Measurements from ENCODE around the gene TLL2. TPM values are rescaled to one million over a fixed set of nuclear protein-coding genes. Genes with fewer than 3 reads are reported as not detected.

The TLL2 gene
- total and polyA plus RNA-seq, 2 donors (not counting 3 experiments of a cell fraction or from before 2014, with no cell fraction given), result 0.03 to 0.20 TPM

DNA sequence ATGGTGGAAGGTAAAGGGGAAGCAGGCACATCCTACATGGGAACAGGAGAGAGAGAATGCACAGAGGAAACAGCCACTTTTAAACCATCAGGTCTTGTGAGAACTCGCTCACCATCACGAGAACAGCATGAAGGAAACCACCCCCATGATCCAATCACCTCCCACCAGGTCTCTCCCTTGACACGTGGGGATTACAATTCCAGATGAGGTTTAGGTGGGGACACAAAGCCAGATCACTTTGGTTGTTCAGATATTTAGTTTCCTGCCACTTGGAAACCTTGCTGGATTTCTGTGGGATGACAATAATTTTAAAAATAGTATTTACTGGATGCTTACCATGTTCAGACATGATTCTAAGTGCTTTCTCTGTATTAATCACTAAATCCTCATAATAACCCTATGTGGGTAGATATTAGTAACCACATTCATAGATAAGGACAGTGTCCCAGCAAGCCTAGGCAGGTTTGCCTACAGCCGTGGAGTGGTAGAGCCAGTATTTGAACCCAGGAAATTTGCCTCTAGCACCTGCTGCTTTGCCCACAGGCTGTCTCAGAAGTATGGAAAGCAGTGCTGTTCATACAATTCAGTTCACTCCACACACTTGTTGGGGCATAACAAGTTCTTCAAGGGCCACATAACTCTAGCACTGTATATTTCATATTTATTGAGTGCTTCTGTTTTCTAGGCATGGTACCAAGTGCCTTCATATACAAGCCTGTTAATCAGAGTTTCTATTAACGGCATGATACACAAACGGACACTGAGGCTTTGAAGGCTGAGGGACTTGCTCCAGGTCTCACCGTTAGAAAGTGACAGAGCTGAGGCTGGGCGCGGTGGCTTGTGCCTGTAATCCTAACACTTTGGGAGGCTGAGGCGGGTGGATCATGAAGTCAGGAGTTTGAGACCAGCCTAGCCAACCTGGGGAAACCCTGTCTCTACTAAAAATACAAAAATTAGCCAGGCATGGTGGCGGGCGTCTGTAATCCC is 8.3 kb downstream of the TLL2 start:
- no peaks in the 10 kb centered on the region for H3K36me3 ChIP-seq (ENCODE audit: control insufficient read depth in 2 of 2, extremely low read depth in 1 of 2, insufficient read depth in 2 of 2, low read length in 2 of 2)
- DNase-seq (ENCODE audit: low read depth, low spot score), result no peak
- H3K4me1 ChIP-seq (ENCODE audit: control insufficient read depth, extremely low read depth, insufficient read depth, low read length), result no peaks in the 10 kb centered on the region
- H3K27me3 ChIP-seq (ENCODE audit: control insufficient read depth in 2 of 2, insufficient read depth in 2 of 2, low read length in 2 of 2), result peaks cover 0 to 3% of the 10 kb centered on the region in 2 experiments
- no TSS peak for BruUV-seq (replicated peaks)
- TF ChIP-seq POLR2A (IDR thresholded peaks at IDR 0.05; ENCODE audit: low read depth, low read length) (no peak), POLR2AphosphoS5 (IDR thresholded peaks at IDR 0.05; ENCODE audit: insufficient read depth, low read depth, low read length) (no peak), JUN (IDR thresholded peaks at IDR 0.05; ENCODE audit: borderline replicate concordance, insufficient read depth, insufficient read length, low read depth) (no peak)
- H4K20me1 ChIP-seq (replicated peaks; ENCODE audit: control insufficient read depth, extremely low read depth, insufficient read depth, low read length), result no peaks in the 10 kb centered on the region
- POLR2A ChIA-PET, result no interaction called here
- intact Hi-C loops (cut with micrococcal nuclease) (no loop called here), dilution Hi-C loops (cut with MboI; ENCODE audit: extremely low pct_ligation_motif_present, low sequenced_read_pairs) (no loop called here)
- H3K9me3 ChIP-seq (replicated peaks; ENCODE audit: control insufficient read depth, insufficient read depth, low read length), result no peaks in the 10 kb centered on the region
- H3K79me2 ChIP-seq (ENCODE audit: control insufficient read depth, insufficient read depth, low read length), result no peaks in the 10 kb centered on the region
- no peak overlapping the region for H3K27ac ChIP-seq (ENCODE audit: insufficient read depth, low read depth, low read length)
- no peaks in the 10 kb centered on the region for H3K9me1 ChIP-seq (replicated peaks; ENCODE audit: control insufficient read depth, extremely low read depth, insufficient read depth, low read length)
- H2AFZ ChIP-seq (ENCODE audit: low read depth, low read length), result no peak overlapping the region
- H3K4me2 ChIP-seq (ENCODE audit: insufficient read depth, low read length), result no peak overlapping the region
- no peak overlapping the region for H3K9ac ChIP-seq (replicated peaks; ENCODE audit: extremely low read depth, insufficient read depth, low read length)
- no peak for FAIRE-seq
- H3K4me3 ChIP-seq (replicated peaks in 1 of 3; ENCODE audit: insufficient read depth in 1 of 3, low read depth in 1 of 3, low read length in 3 of 3), result no peak overlapping the region
- CTCF ChIA-PET, result interaction anchor here (0.8 kb wide), 1 partner anchor 15 kb away, joined by 4 read pairs; no protein-coding TSS in a partner anchor

- intact Hi-C loops (cut with micrococcal nuclease), result no loop called here
- H3K9ac ChIP-seq (replicated peaks; ENCODE audit: extremely low read depth, insufficient read depth, low read length), result no peak overlapping the region
- no peaks in the 10 kb centered on the region for H3K9me1 ChIP-seq (replicated peaks; ENCODE audit: control insufficient read depth, extremely low read depth, insufficient read depth, low read length)
- no peaks in the 10 kb centered on the region for H3K79me2 ChIP-seq (ENCODE audit: control insufficient read depth, insufficient read depth, low read length)
- H3K36me3 ChIP-seq (ENCODE audit: control insufficient read depth in 2 of 2, extremely low read depth in 1 of 2, insufficient read depth in 2 of 2, low read length in 2 of 2), result no peaks in the 10 kb centered on the region
- DNase-seq (ENCODE audit: low read depth, low spot score), result no peak
- no peak overlapping the region for H3K4me3 ChIP-seq (replicated peaks in 1 of 3; ENCODE audit: insufficient read depth in 1 of 3, low read depth in 1 of 3, low read length in 3 of 3)
- BruUV-seq (replicated peaks), result no TSS peak
- no peak for FAIRE-seq
- no peaks in the 10 kb centered on the region for H3K4me1 ChIP-seq (ENCODE audit: control insufficient read depth, extremely low read depth, insufficient read depth, low read length)
- H3K27me3 ChIP-seq (ENCODE audit: control insufficient read depth in 2 of 2, insufficient read depth in 2 of 2, low read length in 2 of 2), result no peaks in the 10 kb centered on the region
- no peaks in the 10 kb centered on the region for H4K20me1 ChIP-seq (replicated peaks; ENCODE audit: control insufficient read depth, extremely low read depth, insufficient read depth, low read length)
- H3K4me2 ChIP-seq (ENCODE audit: insufficient read depth, low read length), result no peak overlapping the region
- TF ChIP-seq CTCF (IDR thresholded peaks at IDR 0.05; ENCODE audit: extremely low read depth in 1 of 2, insufficient read depth in 1 of 2, low read depth in 1 of 2, low read length in 2 of 2) (no peak), POLR2A (IDR thresholded peaks at IDR 0.05; ENCODE audit: low read depth, low read length) (no peak), MYC (IDR thresholded peaks at IDR 0.05; ENCODE audit: low read depth, low read length) (no peak), MAX (IDR thresholded peaks at IDR 0.05; ENCODE audit: insufficient read depth, insufficient read length) (no peak), JUN (IDR thresholded peaks at IDR 0.05; ENCODE audit: borderline replicate concordance, insufficient read depth, insufficient read length, low read depth) (no peak), EZH2 (IDR thresholded peaks at IDR 0.05; ENCODE audit: borderline replicate concordance, low read depth, low read length, severe bottlenecking) (no peak), FOS (IDR thresholded peaks at IDR 0.05; ENCODE audit: borderline replicate concordance, insufficient read depth, low read length) (no peak), POLR2AphosphoS5 (IDR thresholded peaks at IDR 0.05; ENCODE audit: insufficient read depth, low read depth, low read length) (no peak)
- ChIA-PET POLR2A (no interaction called here), CTCF (interaction anchor here (0.6 to 2.6 kb wide), 4 partner anchors 9 to 144 kb away, joined by 3 to 10 read pairs (median 4); partner anchors contain the start of gene TLL2)
- dilution Hi-C loops (cut with MboI; ENCODE audit: extremely low pct_ligation_motif_present, low sequenced_read_pairs), result no loop called here
- H3K9me3 ChIP-seq (replicated peaks; ENCODE audit: control insufficient read depth, insufficient read depth, low read length), result no peaks in the 10 kb centered on the region
- H2AFZ ChIP-seq (ENCODE audit: low read depth, low read length), result no peak overlapping the region
- H3K27ac ChIP-seq (ENCODE audit: insufficient read depth, low read depth, low read length), result no peak overlapping the region
Observed at GRCh38 chr10:96502561-96503282, 11.0 kb downstream of the TLL2 start.
